ENCODE data around the gene KDM3A. TPM values are rescaled to one million over a fixed set of nuclear protein-coding genes. Genes with fewer than 3 reads are reported as not detected.

KDM3A gene
- polyA plus RNA-seq, 3 donors, result 55.8 to 62.7 (median 59.4) TPM

- DNase-seq (ENCODE audit: low read depth in 3 of 3, low spot score in 2 of 3), result no peak
Observed at GRCh38 chr2:86429335-86429734, 11.8 kb upstream of the KDM3A start.

GRCh38 chr2:86430368-86430767 lies 10.8 kb upstream of the KDM3A start:
- no peak for DNase-seq (ENCODE audit: low read depth in 3 of 3, low spot score in 2 of 3)

- no peak for DNase-seq (ENCODE audit: low read depth in 3 of 3, low spot score in 2 of 3)
Observed at GRCh38 chr2:86433137-86433536, 8.0 kb upstream of the KDM3A start.

- DNase-seq (ENCODE audit: low read depth in 3 of 3, low spot score in 2 of 3), result no peak
Observed at GRCh38 chr2:86434290-86434689, 6.9 kb upstream of the KDM3A start.

- DNase-seq (ENCODE audit: low read depth in 3 of 3, low spot score in 2 of 3), result no peak
Observed at GRCh38 chr2:86435531-86435930, 5.6 kb upstream of the KDM3A start.

- no peak for DNase-seq (ENCODE audit: low read depth in 3 of 3, low spot score in 2 of 3)
Observed at GRCh38 chr2:86436328-86436727, 4.8 kb upstream of the KDM3A start.

- no peak for DNase-seq (ENCODE audit: low read depth in 3 of 3, low spot score in 2 of 3)
Observed at GRCh38 chr2:86439879-86440630, 1.1 kb upstream of the KDM3A start.

GRCh38 chr2:86441392-86441881 lies 266 bp downstream of the KDM3A start:
- peak in 1 of 3 donors; percentile 23 for DNase-seq (ENCODE audit: low read depth in 3 of 3, low spot score in 2 of 3)

- peak in 2 of 3 donors; percentile 32 to 47 for DNase-seq (ENCODE audit: low read depth in 3 of 3, low spot score in 2 of 3)
Observed at GRCh38 chr2:86441882-86442641, 891 bp downstream of the KDM3A start.

GRCh38 chr2:86442642-86443005 lies 1.5 kb downstream of the KDM3A start:
- peak; percentile 68 to 76 (median 68) for DNase-seq (ENCODE audit: low read depth in 3 of 3, low spot score in 2 of 3)

- DNase-seq (ENCODE audit: low read depth in 3 of 3, low spot score in 2 of 3), result no peak
Observed at GRCh38 chr2:86443631-86444350, 2.6 kb downstream of the KDM3A start.

- DNase-seq (ENCODE audit: low read depth in 3 of 3, low spot score in 2 of 3), result no peak
Observed at GRCh38 chr2:86445436-86445835, 4.3 kb downstream of the KDM3A start.

GRCh38 chr2:86446060-86446459 lies 4.9 kb downstream of the KDM3A start:
- no peak for DNase-seq (ENCODE audit: low read depth in 3 of 3, low spot score in 2 of 3)

- peak in 1 of 3 donors; percentile 1 for DNase-seq (ENCODE audit: low read depth in 3 of 3, low spot score in 2 of 3)
Observed at GRCh38 chr2:86453836-86454235, 12.7 kb downstream of the KDM3A start.

- DNase-seq (ENCODE audit: low read depth in 3 of 3, low spot score in 2 of 3), result no peak
Observed at GRCh38 chr2:86454238-86454637, 13.1 kb downstream of the KDM3A start.

GRCh38 chr2:86455181-86455580 lies 14.0 kb downstream of the KDM3A start:
- DNase-seq (ENCODE audit: low read depth in 3 of 3, low spot score in 2 of 3), result no peak

- DNase-seq (ENCODE audit: low read depth in 3 of 3, low spot score in 2 of 3), result no peak
Observed at GRCh38 chr2:86461042-86461743, 20.0 kb downstream of the KDM3A start.

GRCh38 chr2:86464652-86465051 lies 23.5 kb downstream of the KDM3A start:
- DNase-seq (ENCODE audit: low read depth in 3 of 3, low spot score in 2 of 3), result no peak

GRCh38 chr2:86466306-86466705 lies 25.1 kb downstream of the KDM3A start:
- DNase-seq (ENCODE audit: low read depth in 3 of 3, low spot score in 2 of 3), result no peak

- no peak for DNase-seq (ENCODE audit: low read depth in 3 of 3, low spot score in 2 of 3)
Observed at GRCh38 chr2:86468162-86469033, 27.2 kb downstream of the KDM3A start.
